Erythroblast (primary cell): ENCODE results near the gene IQCK.

Experiments used
- GATA1 ChIP-seq: IDR thresholded peaks from 2 replicates; pipeline ENCODE4 v1.6.1; 2011; ENCODE audit warnings: low read depth, mild to moderate bottlenecking, control low read depth, low read length, moderate library complexity
- POLR2A ChIP-seq: IDR thresholded peaks from 2 replicates; pipeline ENCODE4 v1.6.1; 2011; ENCODE audit warnings: mild to moderate bottlenecking, low read length

DNA sequence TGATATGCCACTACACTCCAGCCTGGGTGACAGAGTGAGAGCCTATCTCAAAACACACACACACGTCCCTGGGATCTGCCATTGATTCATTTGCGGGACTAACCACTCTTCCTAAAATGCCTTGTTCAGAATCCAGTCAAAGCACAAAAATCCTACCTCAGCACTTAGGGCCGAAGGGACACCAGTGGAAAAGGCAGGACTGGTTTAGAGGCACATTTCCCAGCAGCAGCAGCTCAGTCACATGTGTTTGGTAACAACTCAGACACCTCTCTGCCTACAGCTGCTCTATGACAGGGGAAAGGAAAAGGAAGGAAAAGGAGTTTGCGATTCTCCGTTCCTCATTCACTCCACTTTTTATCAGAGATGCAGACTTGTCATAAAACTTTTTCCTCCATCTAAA lies 12.2 kb upstream of the IQCK start:
- no peak for TF ChIP-seq POLR2A
- no peak for TF ChIP-seq GATA1
